Tibial nerve (tissue), 4 donors: Measurements from ENCODE around the gene CHN2.

ENCODE experiments used
- CTCF ChIP-seq, 5 experiments: fragments of 200-600 bp in 3 of 5; fragments of 450-650 bp in 2 of 5; sonication (generic) in 3 of 5; IDR thresholded peaks; one replicate each; pipeline ENCODE4 v1.5.1; 2016 to 2019; ENCODE audit warnings: antibody characterized with exemption in 5 of 5, mild to moderate bottlenecking in 3 of 5, moderate library complexity in 2 of 5
- EP300 ChIP-seq, 2 donors: sonication (generic); formaldehyde crosslinking; IDR thresholded peaks; one replicate each; pipeline ENCODE4 v1.6.1; 2017; ENCODE audit warnings: antibody characterized with exemption in 2 of 2, mild to moderate bottlenecking in 1 of 2

GRCh38 chr7:29385214-29385814 is 190.7 kb downstream of the CHN2 start:
- TF ChIP-seq EP300 (IDR thresholded peaks at IDR 0.05), result no peak
- no peak for TF ChIP-seq CTCF (IDR thresholded peaks at IDR 0.05)
